Right renal cortex interstitium (tissue), 3 donors: ENCODE measurements around the gene FBXL22. TPM values are rescaled to one million over a fixed set of nuclear protein-coding genes. Genes with fewer than 3 reads are reported as not detected.

Experiments
- DNase-seq, 3 donors: peaks; one replicate each; pipeline ENCODE4 v3.0.0-alpha.2; 2013; ENCODE audit warnings: low read depth in 3 of 3, low spot score in 2 of 3
- polyA plus RNA-seq, 3 donors: library from polyadenylated mRNA; unstranded; fragments of 120-200 nt; gene quantifications; one replicate each; pipeline ENCODE4 v1.2.1, GENCODE V29; 2013; ENCODE audit not compliant: insufficient read length in 3 of 3

The FBXL22 gene
- polyA plus RNA-seq, 3 donors: 1.6 to 2.1 (median 1.6) TPM

- no peak for DNase-seq
These were observed 3.2 kb upstream of the FBXL22 start for GRCh38 chr15:63593705-63594671.

GRCh38 chr15:63595065-63595464 lies 2.1 kb upstream of the FBXL22 start:
- no peak for DNase-seq

GRCh38 chr15:63595688-63596087 lies 1.5 kb upstream of the FBXL22 start:
- DNase-seq: no peak

GRCh38 chr15:63596676-63597037 lies 530 bp upstream of the FBXL22 start:
- no peak for DNase-seq

GRCh38 chr15:63597821-63598220 lies 634 bp downstream of the FBXL22 start:
- no peak for DNase-seq

- no peak for DNase-seq
These were observed 1.6 kb downstream of the FBXL22 start for GRCh38 chr15:63598473-63599400.

- no peak for DNase-seq
These were observed 2.3 kb downstream of the FBXL22 start for GRCh38 chr15:63599401-63600000.

- no peak for DNase-seq
These were observed 2.9 kb downstream of the FBXL22 start for GRCh38 chr15:63600001-63600615.

GRCh38 chr15:63600616-63601025 lies 3.4 kb downstream of the FBXL22 start:
- peak in 1 of 3 donors; percentile 79 for DNase-seq

- no peak for DNase-seq
These were observed 4.0 kb downstream of the FBXL22 start for GRCh38 chr15:63601026-63601703.

- no peak for DNase-seq
These were observed 4.6 kb downstream of the FBXL22 start for GRCh38 chr15:63601704-63602185.

GRCh38 chr15:63602595-63602994 lies 5.4 kb downstream of the FBXL22 start:
- no peak for DNase-seq

- DNase-seq: no peak
These were observed 6.3 kb downstream of the FBXL22 start for GRCh38 chr15:63603516-63603915.

GRCh38 chr15:63604281-63604680 lies 7.1 kb downstream of the FBXL22 start:
- DNase-seq: no peak

- DNase-seq: no peak
These were observed 7.8 kb downstream of the FBXL22 start for GRCh38 chr15:63605036-63605435.

GRCh38 chr15:63605816-63606215 lies 8.6 kb downstream of the FBXL22 start:
- no peak for DNase-seq

GRCh38 chr15:63606308-63606707 lies 9.1 kb downstream of the FBXL22 start:
- no peak for DNase-seq

- no peak for DNase-seq
These were observed 11.8 kb downstream of the FBXL22 start for GRCh38 chr15:63608989-63609388.

GRCh38 chr15:63609448-63609847 lies 12.3 kb downstream of the FBXL22 start:
- no peak for DNase-seq
